ENCODE measurements around the gene SEMA5A.

SEMA5A gene

DNA sequence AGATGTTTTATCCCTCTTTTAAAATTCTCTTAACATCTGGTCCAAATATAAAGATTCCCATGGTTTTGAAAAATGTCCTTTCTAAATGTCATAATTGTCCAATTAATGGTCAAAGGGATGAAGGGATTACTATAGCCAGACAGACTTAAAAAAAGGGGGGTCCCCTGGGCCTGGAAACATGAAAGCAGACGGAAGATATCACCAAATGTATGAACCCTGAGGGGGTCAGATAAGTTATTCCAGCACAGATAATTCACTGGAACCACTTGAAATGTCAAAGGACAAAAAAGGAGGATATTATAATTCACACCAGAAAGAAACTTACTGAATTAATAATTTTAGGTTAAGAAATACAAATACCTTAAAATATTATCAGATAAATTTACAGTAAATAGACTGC is 155.8 kb downstream of the SEMA5A start:
- DNase-seq (ENCODE audit: low read depth in 1 of 2, low spot score in 1 of 2), result no peak
- H3K27me3 ChIP-seq (ENCODE audit: insufficient read depth, poor library complexity, severe bottlenecking), result no peaks in the 10 kb centered on the region
- TF ChIP-seq SPI1 (IDR thresholded peaks at IDR 0.05; ENCODE audit: borderline replicate concordance, low read depth) (no peak), GABPA (IDR thresholded peaks at IDR 0.05; ENCODE audit: low read depth) (no peak), POLR2AphosphoS5 (IDR thresholded peaks at IDR 0.05; ENCODE audit: low read depth) (no peak)
- TF ChIP-seq, protein P1, sequence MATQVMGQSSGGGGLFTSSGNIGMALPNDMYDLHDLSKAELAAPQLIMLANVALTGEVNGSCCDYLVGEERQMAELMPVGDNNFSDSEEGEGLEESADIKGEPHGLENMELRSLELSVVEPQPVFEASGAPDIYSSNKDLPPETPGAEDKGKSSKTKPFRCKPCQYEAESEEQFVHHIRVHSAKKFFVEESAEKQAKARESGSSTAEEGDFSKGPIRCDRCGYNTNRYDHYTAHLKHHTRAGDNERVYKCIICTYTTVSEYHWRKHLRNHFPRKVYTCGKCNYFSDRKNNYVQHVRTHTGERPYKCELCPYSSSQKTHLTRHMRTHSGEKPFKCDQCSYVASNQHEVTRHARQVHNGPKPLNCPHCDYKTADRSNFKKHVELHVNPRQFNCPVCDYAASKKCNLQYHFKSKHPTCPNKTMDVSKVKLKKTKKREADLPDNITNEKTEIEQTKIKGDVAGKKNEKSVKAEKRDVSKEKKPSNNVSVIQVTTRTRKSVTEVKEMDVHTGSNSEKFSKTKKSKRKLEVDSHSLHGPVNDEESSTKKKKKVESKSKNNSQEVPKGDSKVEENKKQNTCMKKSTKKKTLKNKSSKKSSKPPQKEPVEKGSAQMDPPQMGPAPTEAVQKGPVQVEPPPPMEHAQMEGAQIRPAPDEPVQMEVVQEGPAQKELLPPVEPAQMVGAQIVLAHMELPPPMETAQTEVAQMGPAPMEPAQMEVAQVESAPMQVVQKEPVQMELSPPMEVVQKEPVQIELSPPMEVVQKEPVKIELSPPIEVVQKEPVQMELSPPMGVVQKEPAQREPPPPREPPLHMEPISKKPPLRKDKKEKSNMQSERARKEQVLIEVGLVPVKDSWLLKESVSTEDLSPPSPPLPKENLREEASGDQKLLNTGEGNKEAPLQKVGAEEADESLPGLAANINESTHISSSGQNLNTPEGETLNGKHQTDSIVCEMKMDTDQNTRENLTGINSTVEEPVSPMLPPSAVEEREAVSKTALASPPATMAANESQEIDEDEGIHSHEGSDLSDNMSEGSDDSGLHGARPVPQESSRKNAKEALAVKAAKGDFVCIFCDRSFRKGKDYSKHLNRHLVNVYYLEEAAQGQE (IDR thresholded peaks at IDR 0.05; ENCODE audit: insufficient replicate concordance, low read depth), result no peak
- TF ChIP-seq, protein P2, sequence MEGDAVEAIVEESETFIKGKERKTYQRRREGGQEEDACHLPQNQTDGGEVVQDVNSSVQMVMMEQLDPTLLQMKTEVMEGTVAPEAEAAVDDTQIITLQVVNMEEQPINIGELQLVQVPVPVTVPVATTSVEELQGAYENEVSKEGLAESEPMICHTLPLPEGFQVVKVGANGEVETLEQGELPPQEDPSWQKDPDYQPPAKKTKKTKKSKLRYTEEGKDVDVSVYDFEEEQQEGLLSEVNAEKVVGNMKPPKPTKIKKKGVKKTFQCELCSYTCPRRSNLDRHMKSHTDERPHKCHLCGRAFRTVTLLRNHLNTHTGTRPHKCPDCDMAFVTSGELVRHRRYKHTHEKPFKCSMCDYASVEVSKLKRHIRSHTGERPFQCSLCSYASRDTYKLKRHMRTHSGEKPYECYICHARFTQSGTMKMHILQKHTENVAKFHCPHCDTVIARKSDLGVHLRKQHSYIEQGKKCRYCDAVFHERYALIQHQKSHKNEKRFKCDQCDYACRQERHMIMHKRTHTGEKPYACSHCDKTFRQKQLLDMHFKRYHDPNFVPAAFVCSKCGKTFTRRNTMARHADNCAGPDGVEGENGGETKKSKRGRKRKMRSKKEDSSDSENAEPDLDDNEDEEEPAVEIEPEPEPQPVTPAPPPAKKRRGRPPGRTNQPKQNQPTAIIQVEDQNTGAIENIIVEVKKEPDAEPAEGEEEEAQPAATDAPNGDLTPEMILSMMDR (IDR thresholded peaks at IDR 0.05; ENCODE audit: insufficient read depth, low read length), result no peak

DNA sequence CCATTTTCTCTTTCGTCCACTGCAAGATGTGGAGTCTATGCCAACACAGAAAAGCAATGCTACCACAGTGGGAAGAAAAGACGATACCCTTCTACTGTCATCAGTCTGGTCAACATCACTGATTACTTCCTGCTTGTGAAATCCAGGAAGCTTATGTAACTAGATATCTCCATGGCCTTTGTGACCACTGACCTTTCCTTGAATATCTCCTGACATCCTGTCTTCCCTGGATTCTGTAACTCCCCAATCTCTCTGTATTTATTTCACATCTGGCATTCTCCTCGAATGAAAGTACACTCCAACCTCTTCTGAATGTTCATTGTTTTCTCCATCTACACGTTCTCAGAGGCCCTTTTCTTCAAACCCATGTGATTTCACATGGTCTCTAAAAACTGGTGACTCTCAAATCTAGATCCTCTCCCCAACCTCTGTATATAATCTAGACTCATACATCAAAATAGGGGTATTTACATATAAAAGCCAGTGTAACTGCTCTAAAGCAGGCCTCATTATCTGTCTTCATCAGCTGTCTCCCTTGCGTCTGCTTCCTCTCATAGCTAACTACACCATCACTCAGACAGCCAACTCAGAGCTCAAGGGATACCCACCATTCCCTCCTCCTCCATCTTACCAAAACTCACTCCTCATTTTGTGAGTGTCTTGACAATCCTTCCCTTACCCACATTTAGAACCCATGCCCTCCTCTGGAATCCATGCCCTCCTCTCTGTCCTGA is 156.8 kb downstream of the SEMA5A start:
- TF ChIP-seq, protein P2 (IDR thresholded peaks at IDR 0.05; ENCODE audit: insufficient read depth, low read length), result no peak
- TF ChIP-seq, protein P1 (IDR thresholded peaks at IDR 0.05; ENCODE audit: insufficient replicate concordance, low read depth), result no peak
- TF ChIP-seq POLR2AphosphoS5 (IDR thresholded peaks at IDR 0.05; ENCODE audit: low read depth) (no peak), GABPA (IDR thresholded peaks at IDR 0.05; ENCODE audit: low read depth) (no peak), SPI1 (IDR thresholded peaks at IDR 0.05; ENCODE audit: borderline replicate concordance, low read depth) (no peak)
- H3K4me3 ChIP-seq (replicated peaks; ENCODE audit: insufficient read depth, low read length), result no peak overlapping the region
- no peak for DNase-seq (ENCODE audit: low read depth in 1 of 2, low spot score in 1 of 2)
- no peak overlapping the region for H3K27ac ChIP-seq (replicated peaks)
- no peaks in the 10 kb centered on the region for H3K27me3 ChIP-seq (ENCODE audit: insufficient read depth, poor library complexity, severe bottlenecking)

More for the DNA sequence above, 155.8 kb downstream of the SEMA5A start:
- Histone ChIP-seq H3K4me3 (replicated peaks; ENCODE audit: insufficient read depth, low read length) (no peak overlapping the region), H3K27ac (replicated peaks) (no peak overlapping the region)

GRCh38 chr5:9387879-9388278 is 158.0 kb downstream of the SEMA5A start:
- Histone ChIP-seq H3K27me3 (ENCODE audit: insufficient read depth, poor library complexity, severe bottlenecking) (no peaks in the 10 kb centered on the region), H3K4me3 (replicated peaks; ENCODE audit: insufficient read depth, low read length) (no peak overlapping the region), H3K27ac (replicated peaks) (no peak overlapping the region)
- TF ChIP-seq SPI1 (IDR thresholded peaks at IDR 0.05; ENCODE audit: borderline replicate concordance, low read depth) (no peak), POLR2AphosphoS5 (IDR thresholded peaks at IDR 0.05; ENCODE audit: low read depth) (no peak), GABPA (IDR thresholded peaks at IDR 0.05; ENCODE audit: low read depth) (no peak)
- TF ChIP-seq, protein P2 (IDR thresholded peaks at IDR 0.05; ENCODE audit: insufficient read depth, low read length), result no peak
- TF ChIP-seq, protein P1 (IDR thresholded peaks at IDR 0.05; ENCODE audit: insufficient replicate concordance, low read depth), result no peak
- no peak for DNase-seq (ENCODE audit: low read depth in 1 of 2, low spot score in 1 of 2)
